BJ (cell line): Measurements from ENCODE around the gene TNFAIP2. TPM values are rescaled to one million over a fixed set of nuclear protein-coding genes. Genes with fewer than 3 reads are reported as not detected.

Experiments used
- CTCF ChIA-PET: fragments of 350-600 bp; formaldehyde crosslinking; extraction: SDS; loops from one replicate; lab custom pipeline; 2021; ENCODE audit warnings: antibody characterized with exemption, inconsistent platforms; lab: Yijun Ruan, JAX
- POLR2A ChIA-PET: fragments of 300-600 bp; sonication (Branson Sonifier 250); formaldehyde crosslinking; extraction: SDS; loops from one replicate; lab custom pipeline; 2021; ENCODE audit warnings: antibody characterized with exemption; lab: Charles Lee
- DNase-seq: peaks from one replicate; pipeline ENCODE4 v3.0.0-alpha.2; 2011; ENCODE audit warnings: low read depth
- H3K27me3 ChIP-seq: 2 replicates; pipeline ENCODE4 v1.6.0; 2011; ENCODE audit warnings: low read length; ENCODE audit not compliant: control insufficient read depth, insufficient read depth
- H3K36me3 ChIP-seq: 2 replicates; pipeline ENCODE4 v1.5.1; 2011; ENCODE audit warnings: low read length; ENCODE audit not compliant: control insufficient read depth, insufficient read depth
- H3K4me3 ChIP-seq: 2 replicates; pipeline ENCODE4 v1.5.1; 2011; ENCODE audit warnings: low read depth, mild to moderate bottlenecking, control low read depth, low read length
- polyA plus RNA-seq: library from polyadenylated mRNA; depleted of rRNA; stranded (reverse); fragments of >200 nt; gene quantifications from 2 replicates; pipeline ENCODE4 v1.2.3, GENCODE V29; 2011
- TF ChIP-seq, protein P1 (sequence below): IDR thresholded peaks from 2 replicates; pipeline ENCODE4 v1.5.1; 2011; ENCODE audit warnings: low read depth, mild to moderate bottlenecking, control low read depth, inconsistent platforms, low read length, moderate library complexity; ENCODE audit not compliant: insufficient read depth

TNFAIP2 gene
- polyA plus RNA-seq, 1 experiment, result 28.2 TPM

DNA sequence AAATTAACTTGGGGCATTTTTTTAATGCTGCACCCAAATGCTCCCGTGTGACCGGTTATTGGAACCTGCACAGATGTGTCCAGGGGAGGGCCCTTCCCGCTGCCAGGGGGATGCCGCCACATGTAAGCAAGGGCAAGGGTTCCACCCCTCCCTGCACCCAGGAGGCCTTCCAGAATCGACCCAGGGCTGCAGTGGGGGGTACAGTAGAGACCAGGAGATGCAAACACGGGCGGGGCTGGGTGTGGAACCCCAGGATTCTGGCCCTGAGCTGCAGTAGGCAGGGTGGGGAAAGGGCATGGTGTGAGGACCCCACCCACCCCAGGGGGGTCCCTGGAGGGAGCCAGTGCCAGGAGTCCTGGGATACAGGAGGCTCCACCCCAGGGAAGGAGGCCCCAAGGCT is 54.1 kb downstream of the TNFAIP2 start:
- H3K36me3 ChIP-seq, result no peaks in the 10 kb centered on the region
- DNase-seq, result no peak
- ChIA-PET POLR2A (no interaction called here), CTCF (interaction anchor here (0.6 to 3.8 kb wide), 6 partner anchors 9 to 115 kb away, joined by 3 to 15 read pairs (median 4); no protein-coding TSS in a partner anchor)
- TF ChIP-seq, protein P1, sequence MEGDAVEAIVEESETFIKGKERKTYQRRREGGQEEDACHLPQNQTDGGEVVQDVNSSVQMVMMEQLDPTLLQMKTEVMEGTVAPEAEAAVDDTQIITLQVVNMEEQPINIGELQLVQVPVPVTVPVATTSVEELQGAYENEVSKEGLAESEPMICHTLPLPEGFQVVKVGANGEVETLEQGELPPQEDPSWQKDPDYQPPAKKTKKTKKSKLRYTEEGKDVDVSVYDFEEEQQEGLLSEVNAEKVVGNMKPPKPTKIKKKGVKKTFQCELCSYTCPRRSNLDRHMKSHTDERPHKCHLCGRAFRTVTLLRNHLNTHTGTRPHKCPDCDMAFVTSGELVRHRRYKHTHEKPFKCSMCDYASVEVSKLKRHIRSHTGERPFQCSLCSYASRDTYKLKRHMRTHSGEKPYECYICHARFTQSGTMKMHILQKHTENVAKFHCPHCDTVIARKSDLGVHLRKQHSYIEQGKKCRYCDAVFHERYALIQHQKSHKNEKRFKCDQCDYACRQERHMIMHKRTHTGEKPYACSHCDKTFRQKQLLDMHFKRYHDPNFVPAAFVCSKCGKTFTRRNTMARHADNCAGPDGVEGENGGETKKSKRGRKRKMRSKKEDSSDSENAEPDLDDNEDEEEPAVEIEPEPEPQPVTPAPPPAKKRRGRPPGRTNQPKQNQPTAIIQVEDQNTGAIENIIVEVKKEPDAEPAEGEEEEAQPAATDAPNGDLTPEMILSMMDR, result no peak
- no peak overlapping the region for H3K4me3 ChIP-seq
- peaks cover 9% of the 10 kb centered on the region for H3K27me3 ChIP-seq

DNA sequence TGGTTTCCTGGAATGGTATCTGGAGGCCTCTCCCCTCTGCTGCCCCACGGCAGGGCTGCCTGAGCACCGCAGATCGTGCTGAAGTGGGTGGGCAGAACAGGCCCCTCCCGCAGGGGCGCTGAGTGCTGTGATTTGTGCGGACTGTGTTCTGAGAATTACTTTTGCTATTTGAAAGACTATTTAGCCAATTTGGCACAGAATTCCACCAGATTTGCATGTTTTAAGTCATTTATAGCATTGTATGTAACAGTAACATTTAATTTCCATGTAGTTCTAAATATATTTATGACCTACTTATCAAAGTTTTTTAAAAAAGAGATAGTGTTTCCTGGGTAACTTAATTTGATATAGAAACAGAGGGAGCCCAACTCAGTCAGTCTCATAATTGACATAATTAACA is 55.3 kb downstream of the TNFAIP2 start:
- TF ChIP-seq, protein P1, result no peak
- CTCF ChIA-PET, result interaction anchor here (0.7 to 12.1 kb wide), 4 partner anchors 8 to 115 kb away, joined by 3 to 234 read pairs (median 4); no protein-coding TSS in a partner anchor
- POLR2A ChIA-PET, result no interaction called here

DNA sequence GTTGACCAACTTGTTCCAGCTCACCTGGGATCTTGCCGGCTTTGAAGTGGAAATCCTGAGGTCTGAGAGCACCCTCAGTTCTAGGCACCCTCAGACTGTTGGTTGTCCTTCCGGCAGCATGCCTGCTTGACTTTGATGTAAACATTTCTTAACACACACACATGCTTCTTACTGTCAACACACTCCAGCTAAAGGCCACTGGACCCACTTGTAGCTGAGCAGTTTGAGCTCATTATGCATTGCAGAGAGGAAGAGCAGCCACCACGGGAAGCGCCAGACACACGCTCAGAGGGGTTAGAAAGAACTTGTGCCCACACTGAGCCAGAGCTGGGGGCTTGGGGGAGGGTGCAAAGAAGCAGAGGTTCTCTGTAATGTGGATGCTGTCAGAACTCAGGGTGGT is 55.8 kb downstream of the TNFAIP2 start:
- H3K4me3 ChIP-seq, result no peak overlapping the region
- TF ChIP-seq, protein P1, result no peak
- ChIA-PET CTCF (interaction anchor here (0.7 to 12.1 kb wide), 4 partner anchors 47 to 114 kb away, joined by 3 to 234 read pairs (median 3); no protein-coding TSS in a partner anchor), POLR2A (no interaction called here)
- no peaks in the 10 kb centered on the region for H3K36me3 ChIP-seq
- no peak for DNase-seq
- H3K27me3 ChIP-seq, result peaks cover 9% of the 10 kb centered on the region

More for the DNA sequence above, 55.3 kb downstream of the TNFAIP2 start:
- no peak for DNase-seq
- Histone ChIP-seq H3K36me3 (no peaks in the 10 kb centered on the region), H3K27me3 (peaks cover 9% of the 10 kb centered on the region), H3K4me3 (no peak overlapping the region)

DNA sequence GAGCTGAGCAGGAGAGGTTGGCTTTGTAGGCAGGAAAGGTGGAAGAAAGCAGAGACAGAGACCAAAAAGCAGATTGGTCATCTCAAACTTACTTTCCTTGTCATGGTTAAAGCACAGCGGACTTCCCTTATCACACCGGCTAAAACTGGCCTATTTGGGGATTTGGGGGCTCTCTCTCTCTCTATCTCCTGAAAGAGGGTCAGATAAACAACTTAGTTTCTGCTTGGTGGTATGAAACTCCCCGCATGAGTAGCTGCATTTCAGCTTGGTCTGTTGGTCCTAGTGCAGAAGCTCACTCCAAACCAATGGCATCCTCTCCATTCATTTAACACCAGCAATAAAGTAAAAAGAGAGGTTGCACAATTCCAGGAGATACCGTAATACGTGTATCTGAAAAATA is 57.1 kb downstream of the TNFAIP2 start:
- Histone ChIP-seq H3K27me3 (peaks cover 9% of the 10 kb centered on the region), H3K36me3 (no peaks in the 10 kb centered on the region), H3K4me3 (no peak overlapping the region)
- ChIA-PET CTCF (interaction anchor here (0.6 to 12.1 kb wide), 2 partner anchors 51 to 78 kb away, joined by 3 to 234 read pairs; no protein-coding TSS in a partner anchor), POLR2A (no interaction called here)
- TF ChIP-seq, protein P1, result no peak
- DNase-seq, result no peak

DNA sequence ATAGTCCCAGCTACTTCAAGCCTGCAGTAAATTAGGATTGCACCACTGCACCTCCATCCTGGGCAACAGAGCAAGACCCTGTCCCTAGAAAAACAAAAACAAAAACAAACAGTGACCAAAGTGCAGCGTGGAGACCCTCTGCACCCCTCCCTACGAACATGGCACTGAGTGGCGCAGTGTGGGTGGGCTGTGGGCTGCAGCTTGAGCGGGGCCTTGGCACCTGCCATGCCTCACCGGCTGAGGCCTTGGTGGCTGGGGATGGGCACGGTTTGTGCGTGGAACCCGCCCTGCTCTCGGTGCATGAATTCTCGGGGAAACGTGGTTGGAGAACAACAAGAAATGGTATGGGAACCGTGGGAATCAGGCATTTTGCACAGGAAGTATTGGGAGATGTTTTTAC is 60.8 kb downstream of the TNFAIP2 start:
- peaks cover 14% of the 10 kb centered on the region for H3K27me3 ChIP-seq
- TF ChIP-seq, protein P1, result no peak
- ChIA-PET CTCF (interaction anchor here (0.8 to 12.1 kb wide), 10 partner anchors 8 to 101 kb away, joined by 3 to 234 read pairs (median 5); no protein-coding TSS in a partner anchor), POLR2A (no interaction called here)
- H3K4me3 ChIP-seq, result no peak overlapping the region
- DNase-seq, result no peak
- no peaks in the 10 kb centered on the region for H3K36me3 ChIP-seq
